Skeletal muscle satellite cell (primary cell): Measurements from ENCODE around the gene RHEX.
"Not testable (repeated sequence)": the region's sequence is repeated elsewhere in the genome, so short reads cannot be mapped to it uniquely, and the experiment has no call there.

Experiments
- H3K27me3 ChIP-seq: 2 replicates; pipeline ENCODE4 v1.7.0; 2013; ENCODE audit warnings: low read length; ENCODE audit not compliant: control insufficient read depth, insufficient read depth
- H3K36me3 ChIP-seq: 2 replicates; pipeline ENCODE4 v1.7.0; 2013; ENCODE audit warnings: mild to moderate bottlenecking, control low read depth, low read length; ENCODE audit not compliant: insufficient read depth
- H3K4me1 ChIP-seq: 2 replicates; pipeline ENCODE4 v1.7.0; 2013; ENCODE audit warnings: low read length; ENCODE audit not compliant: control insufficient read depth, insufficient read depth
- H3K4me2 ChIP-seq: 2 replicates; pipeline ENCODE4 v1.7.0; 2013; ENCODE audit warnings: mild to moderate bottlenecking, low read length
- H3K4me3 ChIP-seq: 2 replicates; pipeline ENCODE4 v1.7.0; 2013; ENCODE audit warnings: low read length
- H3K9ac ChIP-seq: 2 replicates; pipeline ENCODE4 v1.7.0; 2013; ENCODE audit warnings: mild to moderate bottlenecking, low read depth, low read length, moderate library complexity
- H3K9me3 ChIP-seq: replicated peaks from 2 replicates; pipeline ENCODE4 v1.7.0; 2013; ENCODE audit warnings: mild to moderate bottlenecking, control low read depth, low read length

Gene RHEX

GRCh38 chr1:206064501-206064900 is 11.5 kb downstream of the RHEX start:
- peaks cover 56% of the 10 kb centered on the region for H3K27me3 ChIP-seq
- H3K4me2 ChIP-seq, H3K9me3 ChIP-seq, H3K36me3 ChIP-seq, H3K4me3 ChIP-seq, H3K9ac ChIP-seq, H3K4me1 ChIP-seq: not testable (repeated sequence)

- no peaks in the 10 kb centered on the region for H3K36me3 ChIP-seq
- H3K9me3 ChIP-seq = no peaks in the 10 kb centered on the region
- H3K4me2 ChIP-seq = no peak overlapping the region
- no peak overlapping the region for H3K4me3 ChIP-seq
- H3K27me3 ChIP-seq = peaks cover 57% of the 10 kb centered on the region
- H3K4me1 ChIP-seq = no peaks in the 10 kb centered on the region
- H3K9ac ChIP-seq = no peak overlapping the region
Measured at GRCh38 chr1:206065547-206066145, 12.7 kb downstream of the RHEX start.

- Histone ChIP-seq H3K27me3 (peaks cover 56% of the 10 kb centered on the region), H3K4me2 (no peak overlapping the region), H3K9me3 (no peaks in the 10 kb centered on the region), H3K36me3 (no peaks in the 10 kb centered on the region), H3K4me1 (no peaks in the 10 kb centered on the region), H3K9ac (no peak overlapping the region), H3K4me3 (no peak overlapping the region)
Measured at GRCh38 chr1:206066479-206067171, 13.7 kb downstream of the RHEX start.

DNA sequence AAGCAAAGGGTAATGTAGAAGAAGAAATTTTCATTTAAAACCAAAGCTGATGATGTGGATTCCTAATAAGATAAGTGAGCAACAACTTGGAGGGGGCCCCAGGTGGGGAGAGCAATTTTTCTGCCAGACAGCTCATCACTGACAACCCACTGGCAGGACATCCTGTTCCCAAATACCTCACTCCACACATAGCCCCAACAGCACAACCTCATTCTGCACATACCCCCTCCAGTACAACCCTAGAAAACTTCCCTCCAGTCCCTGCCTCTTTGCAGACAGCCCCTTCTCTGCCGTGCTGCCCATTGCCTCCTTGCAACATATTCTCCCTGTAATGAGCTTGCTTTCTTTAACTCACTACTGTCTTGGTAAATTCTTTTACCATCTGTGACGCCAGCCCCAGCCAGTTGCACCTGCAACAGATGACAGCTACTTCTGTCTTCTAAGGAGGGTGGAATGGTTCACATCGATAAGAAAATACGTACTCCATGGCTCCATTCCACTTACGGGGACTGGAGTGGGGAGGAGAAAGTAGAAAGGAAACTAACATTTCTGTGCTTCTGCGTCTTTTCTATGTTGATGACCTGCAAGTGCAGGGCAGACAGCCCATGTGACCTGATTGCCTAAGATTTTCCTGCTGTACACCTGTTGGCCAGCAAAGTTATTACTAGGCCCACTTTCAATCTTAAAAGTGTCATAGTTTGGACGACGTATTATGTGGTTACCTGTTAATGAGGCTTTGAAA is 14.7 kb downstream of the RHEX start:
- no peak overlapping the region for H3K4me3 ChIP-seq
- H3K9ac ChIP-seq = no peak overlapping the region
- peaks cover 52% of the 10 kb centered on the region for H3K27me3 ChIP-seq
- H3K4me1 ChIP-seq = no peaks in the 10 kb centered on the region
- no peak overlapping the region for H3K4me2 ChIP-seq
- no peaks in the 10 kb centered on the region for H3K9me3 ChIP-seq
- H3K36me3 ChIP-seq = no peaks in the 10 kb centered on the region

- no peak overlapping the region for H3K9ac ChIP-seq
Measured at GRCh38 chr1:206068314-206068713, 15.3 kb downstream of the RHEX start.

GRCh38 chr1:206070627-206071304 is 17.8 kb downstream of the RHEX start:
- Histone ChIP-seq H3K4me2 (no peak overlapping the region), H3K27me3 (peaks cover 48% of the 10 kb centered on the region), H3K4me1 (no peaks in the 10 kb centered on the region), H3K9me3 (no peaks in the 10 kb centered on the region), H3K4me3 (no peak overlapping the region), H3K9ac (no peak overlapping the region), H3K36me3 (no peaks in the 10 kb centered on the region)

More at GRCh38 chr1:206068314-206068713, 15.3 kb downstream of the RHEX start:
- no peaks in the 10 kb centered on the region for H3K36me3 ChIP-seq
- no peak overlapping the region for H3K4me2 ChIP-seq
- no peaks in the 10 kb centered on the region for H3K4me1 ChIP-seq
- H3K4me3 ChIP-seq = no peak overlapping the region
- no peaks in the 10 kb centered on the region for H3K9me3 ChIP-seq
- peaks cover 47% of the 10 kb centered on the region for H3K27me3 ChIP-seq

GRCh38 chr1:206074839-206075238 is 21.9 kb downstream of the RHEX start:
- Histone ChIP-seq H3K4me2 (no peak overlapping the region), H3K9ac (no peak overlapping the region), H3K4me1 (no peaks in the 10 kb centered on the region), H3K9me3 (no peaks in the 10 kb centered on the region), H3K4me3 (no peak overlapping the region), H3K27me3 (peaks cover 23% of the 10 kb centered on the region), H3K36me3 (no peaks in the 10 kb centered on the region)

DNA sequence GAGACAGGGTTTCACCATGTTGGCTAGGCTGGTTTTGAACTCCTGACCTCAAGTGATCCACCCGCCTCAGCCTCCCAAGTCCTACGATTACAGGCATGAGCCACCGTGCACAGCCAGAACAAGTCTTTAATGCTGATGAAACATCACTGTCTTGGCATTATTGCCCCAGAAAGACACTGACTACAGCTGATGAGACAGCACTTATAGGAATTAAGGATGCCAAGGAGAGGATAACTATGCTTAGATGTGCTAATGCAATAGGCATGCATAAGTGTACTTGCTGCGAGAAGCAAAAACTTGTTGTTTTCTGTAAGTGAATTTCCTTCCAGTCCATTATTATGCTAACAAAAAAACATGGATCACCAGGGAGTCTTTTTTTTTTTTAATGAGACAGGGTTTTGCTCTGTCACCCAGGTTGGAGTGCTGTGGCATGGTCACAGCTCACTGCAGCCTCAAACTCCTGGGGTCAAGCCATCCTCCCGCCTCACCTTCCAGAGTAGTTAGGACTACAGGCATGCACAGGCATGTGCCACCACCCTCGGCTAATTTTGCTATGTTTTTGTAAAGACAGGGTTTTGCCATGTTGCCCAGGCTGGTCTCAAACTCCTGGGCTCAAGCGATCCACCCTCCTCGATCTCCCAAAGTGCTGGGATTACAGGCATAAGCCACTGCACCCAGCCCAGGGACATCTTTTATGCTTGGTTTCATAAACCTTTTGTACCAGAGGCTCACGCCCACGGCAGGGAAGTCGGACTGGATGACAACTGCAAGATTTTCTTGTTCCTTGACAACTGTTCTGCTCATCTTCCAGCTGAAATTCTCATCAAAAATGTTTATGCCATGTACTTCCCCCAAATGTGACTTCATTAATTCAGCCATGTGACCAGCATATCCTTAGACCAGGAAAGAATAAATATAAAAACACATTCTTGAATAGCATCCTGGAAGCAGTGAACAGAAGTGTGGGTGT is 23.1 kb downstream of the RHEX start:
- Histone ChIP-seq H3K27me3 (peaks cover 26% of the 10 kb centered on the region), H3K9me3 (no peaks in the 10 kb centered on the region), H3K9ac (no peak overlapping the region), H3K4me3 (no peak overlapping the region), H3K4me2 (no peak overlapping the region), H3K4me1 (no peaks in the 10 kb centered on the region), H3K36me3 (no peaks in the 10 kb centered on the region)

- Histone ChIP-seq H3K4me2 (no peak overlapping the region), H3K36me3 (no peaks in the 10 kb centered on the region), H3K4me3 (no peak overlapping the region), H3K27me3 (peaks cover 46% of the 10 kb centered on the region), H3K9me3 (no peaks in the 10 kb centered on the region), H3K4me1 (no peaks in the 10 kb centered on the region), H3K9ac (no peak overlapping the region)
Measured at GRCh38 chr1:206079135-206079534, 26.2 kb downstream of the RHEX start.

DNA sequence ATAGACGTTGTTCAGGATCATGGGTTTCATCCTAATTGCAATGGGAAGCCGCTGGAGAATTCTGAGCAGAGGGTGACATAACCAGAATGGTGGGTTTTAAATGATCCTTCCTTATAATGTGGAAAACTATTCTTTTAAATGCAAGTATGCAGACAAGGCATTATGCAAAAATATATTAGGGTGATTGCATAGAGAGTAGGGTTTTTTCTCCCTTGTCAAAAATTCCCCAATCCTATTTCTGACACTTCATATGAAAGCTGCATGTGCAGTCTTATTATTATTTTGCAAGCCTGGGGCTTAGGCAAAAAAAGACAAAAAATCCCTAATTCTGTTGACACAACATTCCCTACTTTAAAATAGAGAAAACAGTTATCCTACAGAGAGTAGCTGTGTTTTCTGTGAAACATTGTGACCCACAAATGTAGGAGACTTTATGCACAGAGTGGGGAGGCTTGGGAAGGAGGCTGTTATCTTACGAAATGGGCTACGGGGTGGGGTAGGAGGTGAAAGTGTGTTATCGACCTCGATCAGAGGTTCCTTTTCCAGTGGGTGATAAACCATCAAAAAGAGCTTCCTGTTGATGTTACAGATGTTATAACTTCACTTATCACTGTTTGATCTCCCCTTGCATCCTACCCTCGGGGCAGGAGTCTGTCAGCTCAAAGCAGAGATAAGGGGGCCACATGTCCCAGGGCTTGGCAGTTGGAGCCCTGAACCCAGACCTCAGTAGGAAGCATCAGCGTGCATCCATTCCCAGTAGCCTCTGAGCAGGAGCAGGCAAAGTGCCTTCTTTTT is 27.2 kb downstream of the RHEX start:
- Histone ChIP-seq H3K4me2 (no peak overlapping the region), H3K4me3 (no peak overlapping the region), H3K9me3 (no peaks in the 10 kb centered on the region), H3K36me3 (no peaks in the 10 kb centered on the region), H3K4me1 (no peaks in the 10 kb centered on the region), H3K9ac (no peak overlapping the region), H3K27me3 (peaks cover 49% of the 10 kb centered on the region)
